ENCODE results near the gene CLDN20. TPM values are rescaled to one million over a fixed set of nuclear protein-coding genes. Genes with fewer than 3 reads are reported as not detected.

The CLDN20 gene
- total RNA-seq, 2 donors from 2014 or later: not detected

GRCh38 chr6:155237613-155238012 lies 26.2 kb upstream of the CLDN20 start:
- no peak for TF ChIP-seq CTCF (IDR thresholded peaks at IDR 0.05)
- no peak for DNase-seq
- Histone ChIP-seq H3K4me3 (no peak overlapping the region), H3K9me3 (no peaks in the 10 kb centered on the region), H3K27me3 (no peaks in the 10 kb centered on the region), H3K9ac (ENCODE audit: low read depth in 2 of 2, low read length in 2 of 2) (no peak overlapping the region), H3K36me3 (no peaks in the 10 kb centered on the region), H3K27ac (no peak overlapping the region), H3K4me1 (no peaks in the 10 kb centered on the region)
- intact Hi-C loops (cut with DNase I): no loop called here

- no peaks in the 10 kb centered on the region for H3K36me3 ChIP-seq
- intact Hi-C loops (cut with DNase I): no loop called here
- TF ChIP-seq CTCF (IDR thresholded peaks at IDR 0.05): no peak
- H3K27me3 ChIP-seq: no peaks in the 10 kb centered on the region
- H3K27ac ChIP-seq: no peak overlapping the region
- DNase-seq: no peak
- H3K4me1 ChIP-seq: no peaks in the 10 kb centered on the region
- H3K9ac ChIP-seq (ENCODE audit: low read depth in 2 of 2, low read length in 2 of 2): no peak overlapping the region
- no peak overlapping the region for H3K4me3 ChIP-seq
- no peaks in the 10 kb centered on the region for H3K9me3 ChIP-seq
These were observed 22.8 kb upstream of the CLDN20 start for GRCh38 chr6:155240905-155241600.

GRCh38 chr6:155241966-155242365 lies 21.8 kb upstream of the CLDN20 start:
- H3K4me3 ChIP-seq: no peak overlapping the region
- intact Hi-C loops (cut with DNase I): no loop called here
- H3K36me3 ChIP-seq: no peaks in the 10 kb centered on the region
- no peak overlapping the region for H3K9ac ChIP-seq (ENCODE audit: low read depth in 2 of 2, low read length in 2 of 2)
- no peaks in the 10 kb centered on the region for H3K27me3 ChIP-seq
- H3K27ac ChIP-seq: no peak overlapping the region
- no peak for TF ChIP-seq CTCF (IDR thresholded peaks at IDR 0.05)
- no peaks in the 10 kb centered on the region for H3K9me3 ChIP-seq
- no peaks in the 10 kb centered on the region for H3K4me1 ChIP-seq
- DNase-seq: no peak

- no peak for TF ChIP-seq CTCF (IDR thresholded peaks at IDR 0.05)
- no peak overlapping the region for H3K4me3 ChIP-seq
- no peaks in the 10 kb centered on the region for H3K4me1 ChIP-seq
- intact Hi-C loops (cut with DNase I): no loop called here
- H3K36me3 ChIP-seq: no peaks in the 10 kb centered on the region
- H3K27ac ChIP-seq: no peak overlapping the region
- H3K9me3 ChIP-seq: no peaks in the 10 kb centered on the region
- DNase-seq: no peak
- no peak overlapping the region for H3K9ac ChIP-seq (ENCODE audit: low read depth in 2 of 2, low read length in 2 of 2)
- H3K27me3 ChIP-seq: no peaks in the 10 kb centered on the region
These were observed 19.4 kb upstream of the CLDN20 start for GRCh38 chr6:155244434-155244833.

- H3K9me3 ChIP-seq: no peaks in the 10 kb centered on the region
- intact Hi-C loops (cut with DNase I): loop anchor here (5.0 kb wide), 2 partner anchors 63 to 318 kb away; no protein-coding TSS in a partner anchor
- no peaks in the 10 kb centered on the region for H3K36me3 ChIP-seq
- TF ChIP-seq CTCF (IDR thresholded peaks at IDR 0.05): no peak
- no peak overlapping the region for H3K9ac ChIP-seq (ENCODE audit: low read depth in 2 of 2, low read length in 2 of 2)
- no peak for DNase-seq
- no peaks in the 10 kb centered on the region for H3K4me1 ChIP-seq
- H3K4me3 ChIP-seq: no peak overlapping the region
- no peak overlapping the region for H3K27ac ChIP-seq
- H3K27me3 ChIP-seq: no peaks in the 10 kb centered on the region
These were observed 18.6 kb upstream of the CLDN20 start for GRCh38 chr6:155245193-155245592.
